HepG2 (cell line): ENCODE measurements around the gene FAM222A. TPM values are rescaled to one million over a fixed set of nuclear protein-coding genes. Genes with fewer than 3 reads are reported as not detected.

Source experiments
- AKAP8 ChIP-seq: sonication (generic); formaldehyde crosslinking; IDR thresholded peaks from 2 replicates; pipeline ENCODE4 v1.5.1; 2020; ENCODE audit warnings: mild to moderate bottlenecking, missing genetic modification reagents
- NBN ChIP-seq: fragments of 450-650 bp; conservative IDR thresholded peaks from 2 replicates; pipeline ENCODE4 v1.6.1; 2017
- SP1 ChIP-seq, 2 experiments: fragments of 450-650 bp in 1 of 2; sonication (generic) in 1 of 2; formaldehyde crosslinking in 1 of 2; IDR thresholded peaks; 2 replicates each; pipeline versions ENCODE4 v1.4.0 to v1.6.1; 2016 to 2020; ENCODE audit warnings: missing genetic modification reagents in 1 of 2
- SP4 ChIP-seq: sonication (generic); formaldehyde crosslinking; IDR thresholded peaks from 2 replicates; pipeline ENCODE4 v1.8.1; 2023; ENCODE audit warnings: mild to moderate bottlenecking, missing genetic modification reagents
- TGIF2 ChIP-seq: IDR thresholded peaks from 2 replicates; pipeline ENCODE4 v1.6.1; 2016; ENCODE audit warnings: control low read depth, missing compliant biosample characterization
- ZNF232 ChIP-seq: sonication (generic); formaldehyde crosslinking; IDR thresholded peaks from 2 replicates; pipeline ENCODE4 v1.4.0; 2020; ENCODE audit warnings: missing genetic modification reagents, borderline replicate concordance
- ZNF589 ChIP-seq: sonication (generic); formaldehyde crosslinking; conservative IDR thresholded peaks from 2 replicates; pipeline ENCODE4 v1.8.0; 2022; ENCODE audit warnings: mild to moderate bottlenecking, moderate library complexity, missing genetic modification reagents
- polyA plus RNA-seq, 8 experiments: library from polyadenylated mRNA; depleted of rRNA in 3 of 8; stranded (reverse) in 7 of 8; unstranded in 1 of 8; fragments of >200 nt; fragmentation: Illumina TruSeq in 4 of 8; extraction: Trizol in 4 of 8; gene quantifications; 2 replicates each; pipeline versions ENCODE4 v1.2.1 to v1.2.3, GENCODE V29; 2011 to 2016; ENCODE audit warnings: low read depth in 4 of 8, missing spikeins in 1 of 8, mixed read lengths in 1 of 8; ENCODE audit not compliant: insufficient read depth in 1 of 8
- total RNA-seq, 5 experiments: library from RNA; depleted of rRNA; stranded (reverse); fragments of >200 nt; fragmentation: Illumina TruSeq; extraction: Trizol; gene quantifications; 2 replicates each; pipeline ENCODE4 v1.2.3, GENCODE V29; 2016; ENCODE audit warnings: low read depth in 1 of 5
- TF ChIP-seq, protein P1 (sequence below): sonication (generic); formaldehyde crosslinking; IDR thresholded peaks from 2 replicates; pipeline ENCODE4; 2020; ENCODE audit warnings: missing genetic modification reagents, mild to moderate bottlenecking, borderline replicate concordance
- TF ChIP-seq, protein P2 (sequence below): sonication (generic); formaldehyde crosslinking; IDR thresholded peaks from 2 replicates; pipeline ENCODE4 v1.4.0; 2020; ENCODE audit warnings: missing genetic modification reagents
- TF ChIP-seq, protein P3 (sequence below): IDR thresholded peaks from 2 replicates; pipeline ENCODE4 v1.6.1; 2016; ENCODE audit warnings: missing compliant biosample characterization, missing genetic modification reagents, borderline replicate concordance
- TF ChIP-seq, protein P4 (sequence below): sonication (generic); formaldehyde crosslinking; IDR thresholded peaks from 2 replicates; pipeline ENCODE4 v1.4.0; 2020; ENCODE audit warnings: missing genetic modification reagents
- TF ChIP-seq, protein P5 (sequence below): sonication (generic); formaldehyde crosslinking; IDR thresholded peaks from 2 replicates; pipeline ENCODE4 v1.4.0; 2020; ENCODE audit warnings: missing genetic modification reagents, borderline replicate concordance
- TF ChIP-seq, protein P6 (sequence below): IDR thresholded peaks from 2 replicates; pipeline ENCODE4 v1.6.1; 2016; ENCODE audit warnings: mild to moderate bottlenecking, missing biosample characterization, missing genetic modification reagents
- TF ChIP-seq, protein P7 (sequence below): sonication (generic); formaldehyde crosslinking; IDR thresholded peaks from 2 replicates; pipeline ENCODE4 v1.4.0; 2020; ENCODE audit warnings: mild to moderate bottlenecking, missing genetic modification reagents

FAM222A gene
- total and polyA plus RNA-seq, 2 of the 13 experiments (the other 11 are each of a cell fraction or from before 2014, with no cell fraction given), result 2.7 to 9.6 TPM

DNA sequence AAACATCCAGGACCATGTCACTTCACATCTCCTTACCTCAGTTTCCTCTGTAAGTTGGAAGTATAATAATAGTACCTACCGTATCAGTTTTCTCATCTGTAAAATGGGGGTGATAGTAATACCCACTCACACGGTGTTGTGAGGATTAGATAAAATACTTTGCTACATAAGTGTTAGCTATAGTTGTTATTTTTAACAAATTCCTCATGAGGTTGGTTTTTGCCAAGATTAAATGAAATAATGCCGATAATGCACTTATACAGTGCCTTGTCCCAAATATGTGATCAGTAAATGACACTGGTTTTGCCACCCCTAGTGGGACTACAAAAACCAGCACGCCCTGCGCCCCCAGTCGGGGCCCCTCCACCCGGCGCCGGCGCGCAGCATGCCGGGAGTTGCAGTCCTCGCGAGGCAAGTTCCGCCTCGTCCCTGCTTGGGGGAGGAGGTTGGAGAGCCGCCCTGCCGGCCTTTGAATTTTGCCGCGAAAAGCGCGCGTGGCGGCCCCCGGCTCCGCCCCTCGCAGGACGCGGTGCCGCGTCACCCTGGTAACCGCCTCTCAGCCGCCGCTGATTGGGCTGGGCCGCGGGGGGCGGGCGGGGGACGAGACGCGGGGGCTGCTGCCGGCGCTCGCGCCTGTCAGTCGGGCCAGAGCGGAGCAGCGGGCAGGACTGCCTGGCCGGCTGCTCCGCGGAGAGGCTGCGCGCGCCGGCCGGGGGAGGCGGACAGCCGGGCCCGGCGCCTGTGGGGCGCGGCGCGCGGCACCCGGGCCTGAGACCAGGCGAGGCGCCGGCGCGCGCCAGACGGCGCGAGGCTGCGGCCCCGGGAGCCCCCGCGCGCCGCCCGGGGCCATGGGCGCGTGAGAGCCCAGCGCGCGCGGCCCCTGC lies at the start of gene FAM222A (continued):
- TF ChIP-seq, protein P1, sequence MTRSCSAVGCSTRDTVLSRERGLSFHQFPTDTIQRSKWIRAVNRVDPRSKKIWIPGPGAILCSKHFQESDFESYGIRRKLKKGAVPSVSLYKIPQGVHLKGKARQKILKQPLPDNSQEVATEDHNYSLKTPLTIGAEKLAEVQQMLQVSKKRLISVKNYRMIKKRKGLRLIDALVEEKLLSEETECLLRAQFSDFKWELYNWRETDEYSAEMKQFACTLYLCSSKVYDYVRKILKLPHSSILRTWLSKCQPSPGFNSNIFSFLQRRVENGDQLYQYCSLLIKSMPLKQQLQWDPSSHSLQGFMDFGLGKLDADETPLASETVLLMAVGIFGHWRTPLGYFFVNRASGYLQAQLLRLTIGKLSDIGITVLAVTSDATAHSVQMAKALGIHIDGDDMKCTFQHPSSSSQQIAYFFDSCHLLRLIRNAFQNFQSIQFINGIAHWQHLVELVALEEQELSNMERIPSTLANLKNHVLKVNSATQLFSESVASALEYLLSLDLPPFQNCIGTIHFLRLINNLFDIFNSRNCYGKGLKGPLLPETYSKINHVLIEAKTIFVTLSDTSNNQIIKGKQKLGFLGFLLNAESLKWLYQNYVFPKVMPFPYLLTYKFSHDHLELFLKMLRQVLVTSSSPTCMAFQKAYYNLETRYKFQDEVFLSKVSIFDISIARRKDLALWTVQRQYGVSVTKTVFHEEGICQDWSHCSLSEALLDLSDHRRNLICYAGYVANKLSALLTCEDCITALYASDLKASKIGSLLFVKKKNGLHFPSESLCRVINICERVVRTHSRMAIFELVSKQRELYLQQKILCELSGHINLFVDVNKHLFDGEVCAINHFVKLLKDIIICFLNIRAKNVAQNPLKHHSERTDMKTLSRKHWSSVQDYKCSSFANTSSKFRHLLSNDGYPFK (CRISPR knock-in tag), result peak; percentile 51; the same call in 1 of the 2 replicates
- TF ChIP-seq AKAP8 (CRISPR knock-in tag) (no peak), TGIF2 (CRISPR knock-in tag) (peak; percentile 80), SP4 (CRISPR knock-in tag) (peak; percentile 88), ZNF589 (CRISPR knock-in tag) (0 out of 2 replicates have a peak, but pooled peaks have one; percentile 60), NBN (no peak), ZNF232 (CRISPR knock-in tag) (no peak), SP1 (IDR thresholded peaks at IDR 0.05) (no peak), SP1 (CRISPR knock-in tag; IDR thresholded peaks at IDR 0.05) (peak; percentile 86)
- TF ChIP-seq, protein P2, sequence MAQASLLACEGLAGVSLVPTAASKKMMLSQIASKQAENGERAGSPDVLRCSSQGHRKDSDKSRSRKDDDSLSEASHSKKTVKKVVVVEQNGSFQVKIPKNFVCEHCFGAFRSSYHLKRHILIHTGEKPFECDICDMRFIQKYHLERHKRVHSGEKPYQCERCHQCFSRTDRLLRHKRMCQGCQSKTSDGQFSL (CRISPR knock-in tag), result peak; percentile 75; the same call in 1 of the 2 replicates
- TF ChIP-seq, protein P3, sequence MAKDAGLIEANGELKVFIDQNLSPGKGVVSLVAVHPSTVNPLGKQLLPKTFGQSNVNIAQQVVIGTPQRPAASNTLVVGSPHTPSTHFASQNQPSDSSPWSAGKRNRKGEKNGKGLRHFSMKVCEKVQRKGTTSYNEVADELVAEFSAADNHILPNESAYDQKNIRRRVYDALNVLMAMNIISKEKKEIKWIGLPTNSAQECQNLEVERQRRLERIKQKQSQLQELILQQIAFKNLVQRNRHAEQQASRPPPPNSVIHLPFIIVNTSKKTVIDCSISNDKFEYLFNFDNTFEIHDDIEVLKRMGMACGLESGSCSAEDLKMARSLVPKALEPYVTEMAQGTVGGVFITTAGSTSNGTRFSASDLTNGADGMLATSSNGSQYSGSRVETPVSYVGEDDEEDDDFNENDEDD, result peak; percentile 95
- TF ChIP-seq, protein P4, sequence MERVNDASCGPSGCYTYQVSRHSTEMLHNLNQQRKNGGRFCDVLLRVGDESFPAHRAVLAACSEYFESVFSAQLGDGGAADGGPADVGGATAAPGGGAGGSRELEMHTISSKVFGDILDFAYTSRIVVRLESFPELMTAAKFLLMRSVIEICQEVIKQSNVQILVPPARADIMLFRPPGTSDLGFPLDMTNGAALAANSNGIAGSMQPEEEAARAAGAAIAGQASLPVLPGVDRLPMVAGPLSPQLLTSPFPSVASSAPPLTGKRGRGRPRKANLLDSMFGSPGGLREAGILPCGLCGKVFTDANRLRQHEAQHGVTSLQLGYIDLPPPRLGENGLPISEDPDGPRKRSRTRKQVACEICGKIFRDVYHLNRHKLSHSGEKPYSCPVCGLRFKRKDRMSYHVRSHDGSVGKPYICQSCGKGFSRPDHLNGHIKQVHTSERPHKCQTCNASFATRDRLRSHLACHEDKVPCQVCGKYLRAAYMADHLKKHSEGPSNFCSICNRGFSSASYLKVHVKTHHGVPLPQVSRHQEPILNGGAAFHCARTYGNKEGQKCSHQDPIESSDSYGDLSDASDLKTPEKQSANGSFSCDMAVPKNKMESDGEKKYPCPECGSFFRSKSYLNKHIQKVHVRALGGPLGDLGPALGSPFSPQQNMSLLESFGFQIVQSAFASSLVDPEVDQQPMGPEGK (CRISPR knock-in tag), result peak; percentile 88
- TF ChIP-seq, protein P5, sequence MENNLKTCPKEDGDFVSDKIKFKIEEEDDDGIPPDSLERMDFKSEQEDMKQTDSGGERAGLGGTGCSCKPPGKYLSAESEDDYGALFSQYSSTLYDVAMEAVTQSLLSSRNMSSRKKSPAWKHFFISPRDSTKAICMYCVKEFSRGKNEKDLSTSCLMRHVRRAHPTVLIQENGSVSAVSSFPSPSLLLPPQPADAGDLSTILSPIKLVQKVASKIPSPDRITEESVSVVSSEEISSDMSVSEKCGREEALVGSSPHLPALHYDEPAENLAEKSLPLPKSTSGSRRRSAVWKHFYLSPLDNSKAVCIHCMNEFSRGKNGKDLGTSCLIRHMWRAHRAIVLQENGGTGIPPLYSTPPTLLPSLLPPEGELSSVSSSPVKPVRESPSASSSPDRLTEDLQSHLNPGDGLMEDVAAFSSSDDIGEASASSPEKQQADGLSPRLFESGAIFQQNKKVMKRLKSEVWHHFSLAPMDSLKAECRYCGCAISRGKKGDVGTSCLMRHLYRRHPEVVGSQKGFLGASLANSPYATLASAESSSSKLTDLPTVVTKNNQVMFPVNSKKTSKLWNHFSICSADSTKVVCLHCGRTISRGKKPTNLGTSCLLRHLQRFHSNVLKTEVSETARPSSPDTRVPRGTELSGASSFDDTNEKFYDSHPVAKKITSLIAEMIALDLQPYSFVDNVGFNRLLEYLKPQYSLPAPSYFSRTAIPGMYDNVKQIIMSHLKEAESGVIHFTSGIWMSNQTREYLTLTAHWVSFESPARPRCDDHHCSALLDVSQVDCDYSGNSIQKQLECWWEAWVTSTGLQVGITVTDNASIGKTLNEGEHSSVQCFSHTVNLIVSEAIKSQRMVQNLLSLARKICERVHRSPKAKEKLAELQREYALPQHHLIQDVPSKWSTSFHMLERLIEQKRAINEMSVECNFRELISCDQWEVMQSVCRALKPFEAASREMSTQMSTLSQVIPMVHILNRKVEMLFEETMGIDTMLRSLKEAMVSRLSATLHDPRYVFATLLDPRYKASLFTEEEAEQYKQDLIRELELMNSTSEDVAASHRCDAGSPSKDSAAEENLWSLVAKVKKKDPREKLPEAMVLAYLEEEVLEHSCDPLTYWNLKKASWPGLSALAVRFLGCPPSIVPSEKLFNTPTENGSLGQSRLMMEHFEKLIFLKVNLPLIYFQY (CRISPR knock-in tag), result peak; percentile 63; the same call in 1 of the 2 replicates
- TF ChIP-seq, protein P6, sequence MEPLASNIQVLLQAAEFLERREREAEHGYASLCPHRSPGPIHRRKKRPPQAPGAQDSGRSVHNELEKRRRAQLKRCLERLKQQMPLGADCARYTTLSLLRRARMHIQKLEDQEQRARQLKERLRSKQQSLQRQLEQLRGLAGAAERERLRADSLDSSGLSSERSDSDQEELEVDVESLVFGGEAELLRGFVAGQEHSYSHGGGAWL (CRISPR knock-in tag), result peak; percentile 77; the same call in 1 of the 2 replicates
- TF ChIP-seq, protein P7, sequence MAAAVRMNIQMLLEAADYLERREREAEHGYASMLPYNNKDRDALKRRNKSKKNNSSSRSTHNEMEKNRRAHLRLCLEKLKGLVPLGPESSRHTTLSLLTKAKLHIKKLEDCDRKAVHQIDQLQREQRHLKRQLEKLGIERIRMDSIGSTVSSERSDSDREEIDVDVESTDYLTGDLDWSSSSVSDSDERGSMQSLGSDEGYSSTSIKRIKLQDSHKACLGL (CRISPR knock-in tag), result peak; percentile 91; the same call in 1 of the 2 replicates
